ENCODE results near the gene LRRC55. TPM values are rescaled to one million over a fixed set of nuclear protein-coding genes. Genes with fewer than 3 reads are reported as not detected.

LRRC55 gene
- total RNA-seq, 1 experiment from 2014 or later: not detected

DNA sequence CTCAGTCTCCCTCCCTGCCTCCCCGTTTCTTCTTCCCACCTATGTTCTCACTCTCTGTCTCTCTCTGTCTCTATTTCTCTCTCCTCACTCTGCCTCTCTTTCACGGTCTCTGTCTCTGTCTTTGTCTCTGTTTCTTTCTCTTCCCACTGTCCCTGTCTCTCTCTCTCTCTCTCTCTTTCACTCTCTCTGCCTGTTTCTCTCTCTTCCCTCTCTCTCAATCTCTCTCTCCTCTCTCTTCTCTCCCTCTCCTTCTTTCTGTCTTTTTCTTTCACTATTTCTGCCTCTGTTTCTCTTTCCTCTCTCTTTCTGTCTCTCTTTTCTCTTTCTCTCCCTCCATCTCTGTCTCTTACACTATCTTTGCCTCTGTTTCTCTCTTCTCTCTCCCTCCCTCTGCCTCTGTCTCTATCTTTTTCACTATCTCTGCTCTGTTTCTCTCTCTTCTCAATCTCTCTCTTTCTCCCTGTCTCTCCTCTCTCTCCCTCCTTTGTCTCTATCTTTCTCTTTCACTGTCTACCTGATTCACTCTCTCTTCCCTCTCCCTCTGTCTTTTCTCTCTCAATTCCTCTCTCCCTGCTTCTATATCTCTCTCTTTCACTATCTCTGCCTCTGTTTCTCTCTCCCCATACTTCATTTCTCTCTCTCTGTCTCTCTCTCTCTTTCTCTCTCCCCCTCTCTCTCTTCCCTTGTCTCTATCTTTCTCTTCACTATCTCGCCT lies 49.9 kb downstream of the LRRC55 start:
- BruUV-seq (replicated peaks): no TSS peak
- intact Hi-C loops (cut with micrococcal nuclease; ENCODE audit: unreplicated experiment) (no loop called here), in situ Hi-C loops (cut with HindIII; ENCODE audit: low pct_unique_long_range_greater_than_20kb, low sequenced_read_pairs) (no loop called here)
- CTCF ChIA-PET: no interaction called here
- peaks cover 7% of the 10 kb centered on the region for H3K27me3 ChIP-seq (ENCODE audit: control insufficient read depth, insufficient read depth, low read length)
- POLR2A ChIA-PET: no interaction called here
- no peak overlapping the region for H3K27ac ChIP-seq (ENCODE audit: low read length)
- TF ChIP-seq CTCF (IDR thresholded peaks at IDR 0.05) (no peak), REST (IDR thresholded peaks at IDR 0.05; ENCODE audit: insufficient read depth in 1 of 2, low read depth in 2 of 2, low read length in 1 of 2) (no peak), POLR2AphosphoS5 (IDR thresholded peaks at IDR 0.05; ENCODE audit: low read depth, low read length) (no peak), SIN3A (IDR thresholded peaks at IDR 0.05; ENCODE audit: borderline replicate concordance, insufficient read depth, low read depth, low read length) (no peak), TCF7L2 (IDR thresholded peaks at IDR 0.05; ENCODE audit: low read depth, low read length) (no peak)
- DNase-seq (ENCODE audit: low read depth, low spot score) (no peak), ATAC-seq (no peak)
- H3K9me3 ChIP-seq (ENCODE audit: control insufficient read depth, insufficient read depth, low read depth, low read length): no peaks in the 10 kb centered on the region
- H3K36me3 ChIP-seq (ENCODE audit: control insufficient read depth, insufficient read depth, low read length): no peaks in the 10 kb centered on the region
- no peaks in the 10 kb centered on the region for H3K4me1 ChIP-seq (ENCODE audit: control insufficient read depth, insufficient read depth, low read length)
- no peak overlapping the region for H3K4me3 ChIP-seq (ENCODE audit: low read depth in 2 of 2, low read length in 2 of 2)

DNA sequence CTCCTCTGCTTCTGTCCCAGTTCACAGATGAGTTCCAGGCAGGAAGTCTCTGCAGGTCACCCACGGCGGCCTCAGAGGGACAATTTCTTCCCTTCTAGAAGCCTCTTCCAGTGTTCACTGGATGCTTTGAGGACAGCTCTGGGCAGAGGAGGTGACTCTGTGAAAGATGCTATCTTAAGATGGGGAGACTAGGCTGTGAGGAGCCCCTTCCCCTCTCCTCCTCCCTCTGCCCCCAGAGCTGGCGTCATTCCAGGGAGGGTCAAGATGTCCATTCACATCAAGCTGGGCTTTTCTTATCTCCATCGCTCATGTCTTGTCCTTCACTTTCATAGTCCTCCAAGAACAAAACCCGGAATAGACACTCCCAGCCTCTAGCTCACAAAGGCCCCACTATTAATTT lies 51.9 kb downstream of the LRRC55 start:
- no TSS peak for BruUV-seq (replicated peaks)
- in situ Hi-C loops (cut with HindIII; ENCODE audit: low pct_unique_long_range_greater_than_20kb, low sequenced_read_pairs) (no loop called here), intact Hi-C loops (cut with micrococcal nuclease; ENCODE audit: unreplicated experiment) (no loop called here)
- ChIA-PET POLR2A (no interaction called here), CTCF (no interaction called here)
- Histone ChIP-seq H3K27me3 (ENCODE audit: control insufficient read depth, insufficient read depth, low read length) (peaks cover 7% of the 10 kb centered on the region), H3K36me3 (ENCODE audit: control insufficient read depth, insufficient read depth, low read length) (no peaks in the 10 kb centered on the region), H3K9me3 (ENCODE audit: control insufficient read depth, insufficient read depth, low read depth, low read length) (no peaks in the 10 kb centered on the region), H3K27ac (ENCODE audit: low read length) (no peak overlapping the region), H3K4me1 (ENCODE audit: control insufficient read depth, insufficient read depth, low read length) (no peaks in the 10 kb centered on the region), H3K4me3 (ENCODE audit: low read depth in 2 of 2, low read length in 2 of 2) (no peak overlapping the region)
- no peak for TF ChIP-seq SIN3A (IDR thresholded peaks at IDR 0.05; ENCODE audit: borderline replicate concordance, insufficient read depth, low read depth, low read length)
- TF ChIP-seq TCF7L2 (IDR thresholded peaks at IDR 0.05; ENCODE audit: low read depth, low read length): no peak
- no peak for TF ChIP-seq REST (IDR thresholded peaks at IDR 0.05; ENCODE audit: insufficient read depth in 1 of 2, low read depth in 2 of 2, low read length in 1 of 2)
- TF ChIP-seq POLR2AphosphoS5 (IDR thresholded peaks at IDR 0.05; ENCODE audit: low read depth, low read length): no peak
- no peak for TF ChIP-seq CTCF (IDR thresholded peaks at IDR 0.05)
- DNase-seq (ENCODE audit: low read depth, low spot score): no peak
- ATAC-seq: no peak
